ENCODE measurements around the gene TMEM38A.

The TMEM38A gene

GRCh38 chr19:16618248-16618647, 42.7 kb upstream of the TMEM38A start:
- no peak overlapping the region for H3K27ac ChIP-seq
- peaks cover 4% of the 10 kb centered on the region for H3K36me3 ChIP-seq
- peaks cover 39 to 54% of the 10 kb centered on the region in 2 experiments for H3K4me1 ChIP-seq (ENCODE audit: control insufficient read depth in 1 of 2, insufficient read depth in 1 of 2, low read depth in 1 of 2, low read length in 1 of 2)
- H3K9me3 ChIP-seq, result no peaks in the 10 kb centered on the region
- no peak overlapping the region for H3K4me3 ChIP-seq (ENCODE audit: low read depth in 1 of 2, low read length in 1 of 2)
- H3K27me3 ChIP-seq, result no peaks in the 10 kb centered on the region
- no peak for TF ChIP-seq CTCF (IDR thresholded peaks at IDR 0.05)

- no peaks in the 10 kb centered on the region for H3K9me3 ChIP-seq
- peaks cover 27 to 53% of the 10 kb centered on the region in 2 experiments for H3K4me1 ChIP-seq (ENCODE audit: control insufficient read depth in 1 of 2, insufficient read depth in 1 of 2, low read depth in 1 of 2, low read length in 1 of 2)
- no peak overlapping the region for H3K27ac ChIP-seq
- no peaks in the 10 kb centered on the region for H3K27me3 ChIP-seq
- H3K36me3 ChIP-seq, result peaks cover 8% of the 10 kb centered on the region
- no peak for TF ChIP-seq CTCF (IDR thresholded peaks at IDR 0.05)
- no peak overlapping the region for H3K4me3 ChIP-seq (ENCODE audit: low read depth in 1 of 2, low read length in 1 of 2)
These were observed 41.5 kb upstream of the TMEM38A start for GRCh38 chr19:16619457-16619856.

- no peak for TF ChIP-seq CTCF (IDR thresholded peaks at IDR 0.05)
- Histone ChIP-seq H3K27ac (no peak overlapping the region), H3K4me1 (ENCODE audit: control insufficient read depth in 1 of 2, insufficient read depth in 1 of 2, low read depth in 1 of 2, low read length in 1 of 2) (peaks cover 27 to 53% of the 10 kb centered on the region in 2 experiments), H3K9me3 (no peaks in the 10 kb centered on the region), H3K27me3 (no peaks in the 10 kb centered on the region), H3K36me3 (peaks cover 8% of the 10 kb centered on the region), H3K4me3 (ENCODE audit: low read depth in 1 of 2, low read length in 1 of 2) (no peak overlapping the region)
These were observed 40.9 kb upstream of the TMEM38A start for GRCh38 chr19:16620018-16620417.

GRCh38 chr19:16620584-16620983, 40.4 kb upstream of the TMEM38A start:
- TF ChIP-seq CTCF (IDR thresholded peaks at IDR 0.05), result no peak
- Histone ChIP-seq H3K4me3 (ENCODE audit: low read depth in 1 of 2, low read length in 1 of 2) (no peak overlapping the region), H3K27me3 (no peaks in the 10 kb centered on the region), H3K36me3 (peaks cover 8% of the 10 kb centered on the region), H3K4me1 (ENCODE audit: control insufficient read depth in 1 of 2, insufficient read depth in 1 of 2, low read depth in 1 of 2, low read length in 1 of 2) (peaks cover 29 to 54% of the 10 kb centered on the region in 2 experiments), H3K9me3 (no peaks in the 10 kb centered on the region), H3K27ac (no peak overlapping the region)

GRCh38 chr19:16621165-16621800, 39.7 kb upstream of the TMEM38A start:
- H3K27me3 ChIP-seq, result no peaks in the 10 kb centered on the region
- H3K27ac ChIP-seq, result no peak overlapping the region
- peaks cover 8% of the 10 kb centered on the region for H3K36me3 ChIP-seq
- TF ChIP-seq CTCF (IDR thresholded peaks at IDR 0.05), result no peak
- peaks cover 30 to 54% of the 10 kb centered on the region in 2 experiments for H3K4me1 ChIP-seq (ENCODE audit: control insufficient read depth in 1 of 2, insufficient read depth in 1 of 2, low read depth in 1 of 2, low read length in 1 of 2)
- H3K4me3 ChIP-seq (ENCODE audit: low read depth in 1 of 2, low read length in 1 of 2), result no peak overlapping the region
- no peaks in the 10 kb centered on the region for H3K9me3 ChIP-seq

All from neutrophil (primary cell).